Spleen (tissue), 7 donors: ENCODE results near the gene PHF20.
"Not testable (repeated sequence)": the region's sequence is repeated elsewhere in the genome, so short reads cannot be mapped to it uniquely, and the experiment has no call there.

Source experiments
- CTCF ChIP-seq, 11 experiments: fragments of 200-600 bp in 7 of 11; fragments of 450-650 bp in 4 of 11; sonication (generic) in 4 of 11; IDR thresholded peaks in 8 of 11; conservative IDR thresholded peaks in 3 of 11; 1 replicate in 7 of 11; 2 replicates in 4 of 11; pipeline versions ENCODE4 v1.4.0 to v1.8.0; 2016 to 2021; ENCODE audit warnings: antibody characterized with exemption in 11 of 11, inconsistent platforms in 4 of 11, mild to moderate bottlenecking in 1 of 11
- POLR2A ChIP-seq, 3 donors: fragments of 450-650 bp; IDR thresholded peaks; one replicate each; pipeline ENCODE4 v1.5.1; 2017; ENCODE audit warnings: antibody characterized with exemption in 3 of 3, mild to moderate bottlenecking in 1 of 3
- donor health status: DM: no; HTN: no; CAD: no; lungs with moderate emphysema.
- donor health status: DM: no; HTN: no; CAD: no.
- donor health status: DM: no; HTN: no; CAD: no.

- TF ChIP-seq CTCF (IDR thresholded peaks at IDR 0.05 in 8 of 11, conservative IDR thresholded peaks at IDR 0.05 in 3 of 11); POLR2A (IDR thresholded peaks at IDR 0.05): not testable (repeated sequence)
Observed at GRCh38 chr20:35952080-35952479, 180.3 kb downstream of the PHF20 start.
